DMS153 treated with DMSO at 0.1 percent for 48 hours (cell line): ENCODE data around the gene TSPAN3.

Experiments used
- DNase-seq: peaks from one replicate; lab custom pipeline; 2025; ENCODE audit not compliant: unreplicated experiment; lab: John Stamatoyannopoulos, UW

Gene TSPAN3

DNA sequence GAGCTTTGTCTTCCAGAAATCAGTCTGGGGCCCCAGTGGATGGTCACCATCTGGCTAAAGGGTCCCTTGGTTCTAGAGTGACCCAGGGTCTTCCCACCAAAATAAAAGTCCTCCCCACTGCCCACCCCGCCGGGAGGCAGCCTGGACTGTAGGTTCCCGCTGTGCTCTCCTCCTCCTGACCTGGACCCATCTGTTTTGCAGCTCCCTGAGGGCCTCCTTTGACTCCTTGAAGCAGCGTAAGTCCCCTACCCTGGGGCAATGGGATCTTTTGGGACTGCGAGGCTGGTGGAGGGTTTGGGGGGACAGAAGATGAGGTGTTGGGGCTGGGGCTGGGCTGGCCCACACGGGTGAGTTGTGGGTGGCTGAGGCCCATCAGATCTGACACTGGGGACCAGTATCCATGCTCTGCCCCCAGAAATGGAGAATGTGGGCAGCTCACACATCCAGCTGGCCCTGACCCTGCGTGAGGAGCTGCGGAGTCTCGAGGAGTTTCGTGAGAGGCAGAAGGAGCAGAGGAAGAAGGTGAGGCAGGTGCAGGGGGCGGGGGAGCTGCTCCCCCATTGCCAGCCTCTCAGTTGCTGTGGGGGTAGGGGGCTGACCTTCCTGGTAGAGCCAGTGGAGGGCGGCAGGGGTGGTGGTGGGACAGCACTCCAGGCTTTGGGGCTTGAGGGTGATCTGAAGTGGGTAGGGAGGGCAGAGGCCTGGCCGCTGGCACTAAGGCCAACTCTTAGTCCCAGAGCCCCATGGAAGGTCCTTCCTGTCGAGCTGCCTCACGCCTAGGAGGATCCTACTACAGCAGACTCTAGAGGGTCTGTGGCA, 45.6 kb downstream of the TSPAN3 start:
- DNase-seq, result no peak

DNA sequence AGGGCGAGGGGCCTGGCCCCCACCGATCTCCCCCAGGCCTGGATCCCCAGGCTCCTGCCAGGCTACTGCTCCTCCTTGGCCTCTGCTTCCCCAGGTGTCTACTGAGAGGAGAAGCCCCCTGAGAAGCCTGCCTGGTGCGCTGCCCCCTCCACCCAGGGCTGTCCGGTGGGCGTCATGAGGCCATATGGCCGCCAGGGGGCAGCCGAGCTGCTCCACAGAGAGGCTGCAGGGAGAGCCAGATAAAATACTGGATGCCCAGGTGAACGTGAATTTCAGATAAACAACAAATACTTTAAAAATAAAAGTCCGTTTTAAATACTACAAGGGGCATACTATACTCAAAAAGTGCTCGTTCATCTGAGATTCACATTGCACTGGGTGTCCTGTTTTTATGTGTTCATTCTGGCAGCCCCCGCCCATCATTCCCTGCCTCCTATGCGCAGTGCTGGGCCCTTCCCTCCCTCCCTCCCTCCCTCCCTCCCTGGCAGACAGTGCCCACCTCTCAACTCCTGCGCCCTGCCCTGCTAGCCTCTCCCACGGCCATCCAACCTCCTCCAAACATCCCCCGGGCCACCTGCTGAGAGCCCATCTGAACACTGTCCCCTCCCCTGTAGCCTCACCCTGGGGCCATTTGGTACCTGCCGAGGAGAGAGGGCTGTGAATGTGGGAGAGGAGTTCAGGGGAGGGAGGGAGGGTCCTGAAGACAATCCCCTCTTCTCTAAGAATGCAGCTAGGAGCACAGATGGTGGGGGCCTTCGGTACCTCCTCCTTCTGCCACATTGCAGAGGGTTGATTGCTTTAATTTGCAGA, 46.4 kb downstream of the TSPAN3 start:
- no peak for DNase-seq

DNA sequence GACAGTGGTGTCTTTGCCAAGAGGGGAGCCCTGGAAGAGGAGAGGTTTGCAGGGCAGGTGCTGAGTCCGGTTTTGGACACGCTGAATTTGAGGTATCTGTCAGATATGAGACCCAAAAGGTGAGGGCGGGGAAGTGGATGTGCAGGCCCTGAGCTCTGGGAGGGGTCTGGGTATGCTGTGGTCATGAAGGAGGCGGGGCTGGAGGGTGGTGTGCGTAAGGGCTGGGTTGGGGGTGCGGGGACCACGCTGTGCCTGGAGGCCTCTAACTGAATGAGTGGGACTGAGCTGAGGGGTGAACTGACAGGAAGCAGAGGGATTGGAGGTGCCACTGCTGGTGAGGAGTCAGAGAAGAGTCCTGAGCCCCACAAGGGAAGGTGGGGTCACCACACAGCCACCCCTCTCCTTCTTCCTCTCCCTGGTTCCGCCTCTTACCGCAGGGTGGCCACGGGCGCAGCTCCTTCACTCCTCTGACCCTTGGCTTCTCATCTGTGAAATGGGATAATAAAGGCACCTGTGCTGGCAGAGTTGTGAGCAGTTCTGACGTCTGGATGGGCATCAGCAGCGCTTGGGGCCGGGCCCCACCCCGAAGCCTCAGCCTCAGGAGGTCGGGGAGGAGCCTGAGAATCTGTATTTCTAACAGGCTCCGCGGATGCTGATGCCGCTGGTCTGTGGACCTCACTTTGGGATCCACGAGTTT, 47.2 kb downstream of the TSPAN3 start:
- DNase-seq, result no peak

DNA sequence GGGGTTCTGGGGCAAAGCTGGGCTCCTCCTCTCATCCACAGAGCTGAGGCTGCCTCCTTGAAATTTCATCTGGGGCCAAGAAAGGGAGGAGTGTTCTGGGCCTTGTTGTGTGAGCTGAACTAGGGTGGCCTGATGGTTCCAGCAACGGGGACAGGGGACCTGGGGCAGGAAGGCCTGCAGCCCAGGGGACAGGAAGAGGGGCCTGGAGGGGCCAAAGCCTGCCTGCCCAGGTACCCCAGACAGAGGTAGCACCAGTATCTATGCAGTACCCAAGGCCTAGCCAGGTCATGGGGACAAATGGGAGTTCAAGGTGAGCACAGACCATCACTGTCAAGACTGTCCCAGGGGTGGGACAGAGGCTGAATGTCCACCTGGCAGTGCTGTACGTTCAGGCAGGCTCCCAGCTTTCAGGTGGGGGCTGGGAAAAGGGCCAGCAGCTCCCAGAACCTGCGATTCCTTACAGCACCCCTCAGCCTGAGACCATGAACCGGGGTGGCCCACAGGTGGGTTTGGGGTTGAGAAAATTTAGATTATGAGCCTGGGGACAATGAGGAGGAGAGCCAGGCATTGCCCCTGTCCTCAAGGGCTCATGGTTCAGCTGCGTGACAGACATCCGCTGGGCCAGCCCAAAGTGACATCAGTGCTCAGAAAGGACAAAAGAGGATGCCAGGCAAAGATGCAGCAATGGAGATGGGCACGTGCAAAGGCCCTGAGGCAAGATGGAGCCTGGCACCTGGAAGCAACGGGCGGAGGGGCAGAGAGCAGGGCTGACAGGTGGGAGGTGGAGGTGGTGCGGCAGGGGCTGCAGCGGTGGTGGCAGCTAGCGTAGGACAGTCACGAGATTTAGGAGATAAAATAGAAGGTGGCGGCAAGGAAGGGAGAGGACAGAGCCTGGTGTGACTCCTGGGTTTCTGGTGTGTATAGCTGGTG, 48.0 kb downstream of the TSPAN3 start:
- DNase-seq, result no peak

DNA sequence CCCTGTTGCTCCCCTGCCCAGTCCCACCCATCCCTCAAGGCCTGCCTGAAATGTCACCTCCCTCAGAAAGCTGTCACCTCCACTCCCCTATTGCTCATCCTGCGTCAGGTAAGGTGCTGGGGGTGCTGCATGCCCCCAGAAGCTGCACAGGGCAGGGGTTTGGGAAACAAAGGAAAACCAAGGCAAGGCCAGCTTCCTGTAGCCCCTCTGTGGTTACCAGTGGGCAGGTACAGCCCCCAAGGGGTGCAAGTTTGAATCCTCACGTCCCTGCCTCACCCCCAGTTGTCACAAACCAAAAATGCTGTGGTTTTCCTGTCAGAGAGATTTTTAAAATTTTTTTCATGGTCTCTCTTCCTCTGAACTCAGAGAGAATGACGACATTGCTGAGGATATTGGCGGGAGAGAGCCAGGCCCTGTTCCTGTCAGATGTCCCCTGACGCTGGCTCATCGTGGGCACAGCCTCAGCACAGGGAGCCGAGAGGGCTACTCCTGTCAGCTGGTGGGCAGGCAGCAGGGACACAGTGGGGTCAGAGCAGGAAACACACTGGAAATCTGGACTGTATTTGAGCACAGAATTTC, 49.0 kb downstream of the TSPAN3 start:
- no peak for DNase-seq

DNA sequence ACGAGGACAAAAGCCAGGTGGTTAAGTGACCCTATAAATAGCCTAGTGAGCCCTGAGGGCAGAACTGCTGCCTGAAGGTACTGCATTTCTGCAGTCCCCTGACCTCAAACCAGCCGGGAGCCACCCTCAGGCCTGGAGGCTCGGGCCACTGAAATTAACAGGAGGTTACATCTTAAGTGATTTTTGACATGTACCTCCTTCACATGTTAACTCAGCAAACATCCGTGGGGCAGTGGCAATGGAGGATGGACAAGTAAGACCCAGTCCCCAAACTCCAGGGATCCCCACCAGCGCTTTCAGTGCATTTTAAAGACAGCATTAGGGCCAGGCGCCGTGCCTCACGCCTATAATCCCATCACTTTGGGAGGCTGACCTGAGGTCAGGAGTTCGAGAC, 49.8 kb downstream of the TSPAN3 start:
- no peak for DNase-seq

DNA sequence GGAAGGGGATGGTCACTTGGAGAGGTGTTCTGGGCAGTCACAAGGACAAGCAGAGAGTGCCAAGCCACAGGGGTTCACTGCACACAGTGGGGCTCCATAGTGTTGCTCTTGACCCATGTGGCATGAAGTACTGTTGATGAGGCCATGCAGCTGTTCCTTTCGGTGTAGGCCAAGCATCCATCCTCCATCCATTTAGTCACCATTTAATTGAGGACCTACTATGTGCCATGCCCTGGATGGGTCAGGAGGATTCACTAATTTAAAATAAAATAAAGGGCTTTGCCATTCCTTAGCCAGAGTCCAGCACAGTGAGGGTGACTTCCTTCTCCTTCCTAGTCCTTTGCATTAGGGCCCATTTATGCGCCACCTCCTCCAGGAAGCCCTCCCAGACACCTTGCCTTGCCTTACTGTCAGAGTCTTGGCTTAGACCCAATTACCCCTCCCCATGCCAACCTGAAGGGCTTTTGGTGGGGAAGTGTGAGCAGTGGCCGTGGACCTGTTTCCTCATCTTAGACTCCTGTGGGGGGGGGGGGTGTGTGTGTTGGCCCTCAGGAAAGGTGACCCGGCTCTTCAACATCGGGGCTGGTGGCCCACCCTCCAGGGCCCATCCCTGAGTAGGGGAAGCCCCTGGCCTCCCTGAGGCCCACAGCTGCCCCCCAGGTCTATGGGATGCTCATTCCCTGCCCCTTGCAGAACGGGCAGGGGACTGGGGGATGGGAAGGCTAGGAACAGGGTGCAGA, 50.4 kb downstream of the TSPAN3 start:
- DNase-seq, result no peak

DNA sequence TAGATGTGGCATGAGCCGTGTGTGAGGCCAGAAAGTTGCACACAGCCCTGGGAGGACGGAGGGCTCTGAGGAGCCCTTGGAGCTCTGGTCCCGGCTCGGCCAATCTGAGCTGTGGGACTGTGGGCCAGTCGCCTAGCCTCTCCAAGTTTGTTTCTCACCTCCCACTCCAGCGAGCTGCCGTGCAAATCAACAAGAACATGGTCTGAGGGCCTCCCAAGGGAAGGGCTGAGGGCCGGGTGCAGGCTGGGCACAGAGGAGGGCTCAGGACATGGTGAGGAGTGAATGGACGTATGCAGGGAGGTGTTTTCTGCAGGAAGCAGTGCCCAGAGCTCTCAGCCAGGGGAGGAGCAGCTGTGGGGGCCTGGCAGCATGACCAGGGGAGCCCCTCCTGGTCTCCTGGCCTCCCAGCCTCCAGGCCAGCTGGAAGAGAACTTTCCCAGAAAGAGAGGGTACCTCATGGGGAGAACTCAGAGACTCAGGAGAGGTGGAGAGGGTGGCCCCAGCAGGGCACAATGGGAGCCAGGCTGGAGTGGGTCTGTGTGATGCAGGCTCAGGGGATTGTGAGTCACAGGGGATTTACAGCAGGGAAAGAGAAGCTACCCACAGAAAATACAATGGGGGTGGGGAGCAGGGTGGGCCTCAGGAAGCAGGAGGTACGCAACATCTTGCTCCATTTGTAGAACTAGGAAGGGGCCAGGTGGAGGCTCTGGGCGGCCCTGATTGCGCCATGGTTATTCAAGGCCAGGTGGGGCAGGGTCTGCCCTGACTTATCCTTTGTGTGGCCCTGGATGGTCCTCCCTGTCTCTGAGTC, 51.2 kb downstream of the TSPAN3 start:
- no peak for DNase-seq

DNA sequence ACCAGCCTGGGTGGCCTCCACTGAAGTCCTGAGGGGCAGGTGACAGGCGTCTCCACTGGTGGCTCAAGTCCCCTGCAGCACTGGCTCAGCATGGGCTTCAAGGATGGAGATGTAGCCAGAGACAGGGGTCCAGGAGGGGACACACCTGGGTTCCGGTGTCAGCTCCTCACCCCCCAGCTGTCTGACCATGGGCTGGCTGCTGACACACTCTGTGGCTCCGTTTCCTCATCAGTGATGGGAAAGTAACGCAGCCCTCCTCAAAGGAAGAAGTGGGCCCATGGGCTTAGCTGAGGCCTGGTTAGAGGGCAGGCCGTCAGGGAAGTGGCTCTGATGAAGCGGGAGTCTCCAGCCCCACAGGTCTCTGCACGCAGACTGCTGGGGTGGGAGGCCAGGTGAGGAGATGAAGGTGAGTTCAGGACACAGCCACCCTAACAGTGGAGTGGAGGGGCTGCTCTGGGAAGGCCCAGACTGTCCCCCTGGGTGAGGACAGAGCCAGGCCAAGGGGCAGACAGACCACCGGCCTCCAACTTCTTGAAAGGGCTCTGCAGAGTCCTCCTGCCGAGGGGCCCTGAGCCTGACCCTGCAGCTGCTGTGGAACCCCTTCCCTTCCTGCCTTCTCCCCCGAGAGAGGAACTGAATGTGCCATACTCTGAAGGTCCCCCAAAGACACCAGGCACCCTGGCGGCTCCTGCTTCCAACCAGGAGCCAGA, 52.0 kb downstream of the TSPAN3 start:
- no peak for DNase-seq

DNA sequence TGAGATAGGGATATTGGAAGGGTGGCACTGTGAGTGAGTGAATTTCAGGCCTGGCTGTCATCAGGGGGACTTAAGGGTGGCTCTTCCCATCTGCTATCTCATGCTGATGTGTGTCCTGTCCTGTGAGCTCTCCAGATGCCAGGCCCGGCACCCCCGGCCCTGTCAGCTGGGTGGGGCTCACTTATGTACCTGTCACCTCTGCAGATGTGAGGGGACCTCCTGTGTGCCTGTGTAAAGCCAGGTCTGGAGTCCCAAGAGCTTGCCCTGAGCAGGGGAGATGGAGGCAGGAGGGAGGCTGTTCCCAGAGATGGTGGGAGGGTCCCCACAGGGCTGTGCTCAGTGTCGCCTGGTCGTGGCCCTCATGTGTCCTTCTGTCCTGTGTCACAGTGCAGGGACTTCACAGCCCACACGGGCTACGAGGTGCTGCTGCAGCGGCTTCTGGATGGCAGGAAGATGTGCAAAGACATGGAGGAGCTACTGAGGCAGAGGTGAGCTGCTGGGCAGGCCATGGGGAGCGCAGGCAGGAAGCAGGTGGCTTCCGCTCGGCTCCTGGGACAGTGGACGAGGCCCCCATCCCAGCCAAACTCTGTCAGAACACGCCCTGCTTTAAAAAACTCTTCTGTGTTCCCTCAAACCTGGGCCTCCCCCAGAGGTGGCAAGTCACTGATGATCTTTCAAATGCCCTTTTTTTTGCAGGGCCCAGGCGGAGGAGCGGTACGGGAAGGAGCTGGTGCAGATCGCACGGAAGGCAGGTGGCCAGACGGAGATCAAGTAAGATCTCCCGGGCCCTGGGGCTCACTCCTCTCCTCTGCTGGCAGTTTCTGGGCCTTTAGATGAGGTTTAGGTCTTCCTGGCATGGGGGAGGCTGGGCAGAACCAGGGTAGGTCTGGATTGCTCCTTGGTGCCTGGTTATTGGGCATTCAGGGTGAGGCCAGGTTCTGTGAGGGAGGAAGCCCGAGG, 52.9 kb downstream of the TSPAN3 start:
- DNase-seq, result no peak

DNA sequence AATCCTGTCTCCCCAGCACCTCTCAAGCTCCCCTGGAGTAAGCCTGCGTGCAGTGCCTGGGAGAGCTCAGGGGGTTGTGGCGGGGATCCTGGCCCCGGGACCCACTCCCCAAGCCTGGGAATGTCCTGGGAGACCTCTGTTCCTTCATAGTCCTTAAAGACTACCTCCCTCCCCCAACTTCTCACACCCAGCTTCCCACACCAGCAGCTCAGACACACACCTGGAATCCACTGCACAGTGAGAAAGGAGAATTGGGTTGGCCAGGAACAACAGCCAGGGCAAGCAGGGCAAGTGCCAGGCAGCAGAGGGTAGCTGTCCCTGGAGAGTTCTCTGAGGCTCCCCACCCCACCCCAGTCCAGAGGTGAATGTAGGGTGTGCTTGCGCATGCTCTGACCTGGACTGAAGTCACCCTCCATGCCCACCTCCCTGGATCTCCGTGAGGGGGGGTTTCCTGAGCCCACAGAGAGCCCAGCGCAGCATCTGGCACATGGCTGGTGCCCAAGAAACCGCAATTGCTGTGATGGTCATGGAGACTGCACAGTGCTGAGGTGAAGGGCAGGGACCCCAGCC, 53.7 kb downstream of the TSPAN3 start:
- DNase-seq, result no peak

DNA sequence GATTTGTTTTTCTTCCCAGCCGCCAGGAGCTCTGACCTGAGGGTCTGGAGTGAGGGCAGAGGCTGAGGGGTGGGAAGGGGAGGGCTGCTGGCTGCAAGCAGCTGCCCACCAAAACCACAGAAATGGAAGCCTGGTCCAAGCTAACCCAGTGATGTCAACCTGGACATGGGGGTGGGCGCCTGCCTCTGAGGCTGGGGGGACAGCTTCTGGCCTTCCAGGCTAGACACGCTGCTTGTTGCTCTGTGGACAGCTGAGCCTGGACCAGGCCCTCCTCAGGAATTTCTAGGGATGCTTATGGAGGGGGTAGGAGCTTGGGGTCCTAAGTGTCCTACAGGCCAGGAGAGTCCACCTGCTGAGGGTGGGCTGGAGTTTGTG, 54.6 kb downstream of the TSPAN3 start:
- no peak for DNase-seq

DNA sequence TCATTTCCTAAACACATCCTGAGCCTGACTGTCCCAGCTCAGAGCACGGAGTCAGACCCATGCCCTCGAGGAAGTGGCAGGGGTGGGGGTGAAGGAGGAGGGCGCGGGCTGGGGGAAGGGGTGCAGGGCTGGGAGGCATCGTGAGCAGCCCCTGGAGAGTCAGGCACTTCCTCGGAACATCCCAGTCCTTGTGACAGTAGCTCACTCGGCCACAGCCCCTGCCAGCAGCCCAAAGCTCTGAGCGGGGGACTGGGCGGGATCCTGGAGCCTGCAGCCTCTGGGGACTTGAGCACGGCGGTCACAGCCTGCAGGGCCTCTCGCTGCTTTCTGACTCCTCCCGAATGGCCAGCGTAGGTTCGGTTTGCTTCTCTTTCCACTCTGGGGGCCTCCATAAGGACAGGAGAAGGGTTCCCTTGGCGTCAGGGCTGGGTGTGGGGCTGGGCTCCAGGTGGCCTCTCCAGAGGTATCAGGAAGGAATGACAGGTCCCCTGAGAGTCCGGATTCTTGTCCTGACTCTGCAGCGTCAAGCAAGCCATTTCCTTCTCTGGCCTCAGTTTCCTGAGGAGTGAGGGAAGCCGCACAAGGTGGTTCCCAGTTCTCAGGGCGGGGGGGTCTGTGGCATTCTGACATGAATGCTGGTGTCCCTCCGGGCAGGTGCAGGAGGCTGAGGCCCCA, 55.1 kb downstream of the TSPAN3 start:
- no peak for DNase-seq

DNA sequence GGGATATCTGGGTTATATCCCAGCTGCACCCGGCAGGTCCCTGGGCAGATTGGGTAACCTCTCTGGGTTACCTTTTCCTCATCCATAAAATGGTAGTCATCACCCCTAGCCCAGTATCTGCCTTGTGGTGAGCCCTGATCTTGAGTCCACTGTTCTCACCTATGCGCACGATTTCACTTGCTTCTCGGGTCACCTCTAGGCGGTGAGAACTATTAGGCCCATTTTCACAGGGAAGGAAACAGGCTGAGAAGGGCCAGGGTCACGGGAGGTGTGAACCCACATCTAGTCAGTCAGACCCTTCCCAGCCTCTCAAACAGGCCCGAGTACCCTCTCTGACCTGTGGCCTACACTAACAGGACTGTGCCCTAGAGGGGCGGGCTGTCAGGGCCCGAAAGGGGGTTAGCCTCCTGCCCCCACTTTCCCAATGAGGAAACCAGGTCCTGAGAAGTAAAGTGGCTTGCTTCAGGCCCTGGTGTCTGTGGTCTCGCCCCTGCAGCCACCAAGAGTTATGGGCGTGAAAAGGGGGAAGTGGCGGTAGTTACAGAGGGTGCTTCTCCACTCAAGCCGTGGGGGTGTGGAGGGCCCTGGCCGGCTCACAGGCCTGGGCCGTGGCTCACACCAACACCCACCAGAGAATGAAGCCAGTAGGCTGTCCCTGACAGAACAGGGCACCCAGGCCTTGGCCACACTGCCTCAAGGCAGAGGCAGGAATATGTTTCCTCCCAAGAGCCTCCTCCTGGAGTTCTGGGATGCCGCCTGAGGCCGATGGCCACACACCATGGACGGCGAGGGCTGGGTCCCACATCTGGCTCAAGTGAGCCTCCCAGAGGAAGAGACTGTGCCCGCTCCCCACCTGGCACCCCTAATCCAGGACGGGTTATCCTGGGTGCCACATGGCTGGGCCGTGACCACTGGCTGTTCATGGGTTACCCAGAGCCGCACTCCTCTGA, 56.5 kb downstream of the TSPAN3 start:
- DNase-seq, result no peak

DNA sequence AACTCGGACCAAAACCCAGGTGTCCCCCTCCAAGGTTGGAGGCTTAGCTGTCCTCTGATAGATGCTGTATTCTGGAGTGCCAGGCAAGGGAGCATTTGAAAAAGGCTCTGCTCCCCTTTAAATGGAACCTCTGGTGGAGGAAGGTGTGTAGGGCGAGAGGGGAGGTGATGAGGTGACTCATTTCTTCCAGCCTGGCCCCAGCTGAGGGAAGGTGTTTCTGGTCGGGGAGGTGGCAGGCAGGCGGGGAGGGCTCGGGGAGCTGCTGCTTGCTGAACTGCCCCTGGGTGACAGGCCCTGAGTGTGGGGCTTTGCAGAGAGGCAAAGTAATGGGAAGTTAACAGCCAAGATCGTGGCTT, 57.2 kb downstream of the TSPAN3 start:
- DNase-seq, result no peak
